ENCODE data around the gene PUM2. TPM values are rescaled to one million over a fixed set of nuclear protein-coding genes. Genes with fewer than 3 reads are reported as not detected.

PUM2 gene
- total and polyA plus RNA-seq, 2 of the 13 experiments (the other 11 are each of a cell fraction or from before 2014, with no cell fraction given): 69.6 to 69.8 TPM

GRCh38 chr2:20213651-20214565, 136.7 kb downstream of the PUM2 start:
- peak overlapping the region in 1 of 3 experiments; percentile 39; a peak in 2 of 6 replicates for H3K4me3 ChIP-seq (replicated peaks in 1 of 3; ENCODE audit: insufficient read depth in 1 of 3, low read depth in 2 of 3, low read length in 3 of 3)
- peak; percentile 93 for DNase-seq (ENCODE audit: low spot score)
- FAIRE-seq: peak; percentile 97
- 4% methylated on average over 6 of the region's 9 CpGs for WGBS (ENCODE audit: low lambda C conversion rate)
- H3K9me3 ChIP-seq (ENCODE audit: low read length): no peaks in the 10 kb centered on the region
- no peak overlapping the region for H2AFZ ChIP-seq (ENCODE audit: low read length)
- no peaks in the 10 kb centered on the region for H4K20me1 ChIP-seq (ENCODE audit: insufficient read depth, low read length)
- H3K4me2 ChIP-seq (ENCODE audit: low read depth, low read length): peak overlapping the region; percentile 74
- H3K27ac ChIP-seq (ENCODE audit: extremely low read length, insufficient read depth, low read length): peak overlapping the region; percentile 83
- POLR2A ChIA-PET: interaction anchor here (0.9 to 3.3 kb wide), 10 partner anchors 9 to 162 kb away, joined by 3 to 59 read pairs (median 6); partner anchors contain the start of genes LAPTM4A and SDC1
- H3K79me2 ChIP-seq (ENCODE audit: insufficient read depth, low read length): peaks cover 48% of the 10 kb centered on the region
- CTCF ChIA-PET (ENCODE audit: low intra/inter-chr PET ratio, low total read pairs): no interaction called here
- peak overlapping the region; percentile 52; the same call in 1 of the 2 replicates for H3K9ac ChIP-seq (ENCODE audit: insufficient read depth, low read depth, low read length)
- in situ Hi-C loops (cut with HindIII; ENCODE audit: extremely low pct_ligation_motif_present, low pct_unique_long_range_greater_than_20kb): no loop called here
- no TSS peak for BruUV-seq (replicated peaks)
- no peaks in the 10 kb centered on the region; a peak in 1 of 5 replicates for H3K36me3 ChIP-seq (replicated peaks in 1 of 2; ENCODE audit: control insufficient read depth in 1 of 2, insufficient read depth in 2 of 2, low read length in 2 of 2)
- H3K4me1 ChIP-seq (ENCODE audit: insufficient read depth, low read length): peaks cover 100% of the 10 kb centered on the region
- intact Hi-C loops (cut with micrococcal nuclease; ENCODE audit: unreplicated experiment): loop anchor here (2.0 kb wide), 1 partner anchor 17 kb away; no protein-coding TSS in a partner anchor
- peak; percentile 45 for ATAC-seq
- no peaks in the 10 kb centered on the region for H3K27me3 ChIP-seq (ENCODE audit: control insufficient read depth in 1 of 2, insufficient read depth in 2 of 2, low read length in 2 of 2)
- TF ChIP-seq SP140L (CRISPR knock-in tag; IDR thresholded peaks at IDR 0.05; ENCODE audit: borderline replicate concordance) (no peak), ZNF850 (CRISPR knock-in tag; conservative IDR thresholded peaks at IDR 0.05) (no peak), PITX1 (CRISPR knock-in tag; IDR thresholded peaks at IDR 0.05) (peak; percentile 71), REXO4 (CRISPR knock-in tag; IDR thresholded peaks at IDR 0.05; ENCODE audit: borderline replicate concordance) (no peak), ZBTB10 (CRISPR knock-in tag; IDR thresholded peaks at IDR 0.05; ENCODE audit: borderline replicate concordance) (0 out of 2 replicates have a peak, but pooled peaks have one; percentile 41), CCDC6 (CRISPR knock-in tag; IDR thresholded peaks at IDR 0.05) (0 out of 2 replicates have a peak, but pooled peaks have one; percentile 21), GFI1 (CRISPR knock-in tag; IDR thresholded peaks at IDR 0.05; ENCODE audit: borderline replicate concordance) (peak; percentile 96), KAT7 (CRISPR knock-in tag; IDR thresholded peaks at IDR 0.05; ENCODE audit: borderline replicate concordance) (no peak), HMGXB3 (CRISPR knock-in tag; IDR thresholded peaks at IDR 0.05; ENCODE audit: borderline replicate concordance) (peak; percentile 85; the same call in 1 of the 2 replicates), KDM1A (CRISPR knock-in tag; IDR thresholded peaks at IDR 0.05) (peak; percentile 64; the same call in 1 of the 2 replicates), EP300 (IDR thresholded peaks at IDR 0.05; ENCODE audit: low read depth in 2 of 2, low read length in 2 of 2) (peak in 1 of 2 experiments; percentile 86; a peak in 2 of 4 replicates), EP300 (CRISPR knock-in tag; IDR thresholded peaks at IDR 0.05; ENCODE audit: borderline replicate concordance) (no peak; the same call in 1 of the 2 replicates), ZBTB38 (CRISPR knock-in tag; IDR thresholded peaks at IDR 0.05) (peak; percentile 52; the same call in 1 of the 2 replicates), ZNF639 (CRISPR knock-in tag; conservative IDR thresholded peaks at IDR 0.05) (peak; percentile 47; the same call in 1 of the 2 replicates)
